Mucosa of rectum (tissue), 2 donors: Measurements from ENCODE around the gene TRAIP.

Experiments
- H3K27ac ChIP-seq, 2 donors: one replicate each; pipeline ENCODE4 v1.7.0; 2013; ENCODE audit warnings: inconsistent platforms in 2 of 2, low read depth in 2 of 2, low read length in 2 of 2
- H3K27me3 ChIP-seq, 2 donors: one replicate each; pipeline ENCODE4 v1.7.0; 2013; ENCODE audit warnings: low read length in 2 of 2; ENCODE audit not compliant: control insufficient read depth in 2 of 2, insufficient read depth in 2 of 2
- H3K36me3 ChIP-seq, 2 donors: one replicate each; pipeline ENCODE4 v1.7.0; 2013; ENCODE audit warnings: low read length in 2 of 2; ENCODE audit not compliant: control insufficient read depth in 2 of 2, insufficient read depth in 2 of 2
- H3K4me1 ChIP-seq, 2 donors: one replicate each; pipeline ENCODE4 v1.7.0; 2013; ENCODE audit warnings: low read length in 2 of 2, mild to moderate bottlenecking in 1 of 2; ENCODE audit not compliant: control insufficient read depth in 2 of 2, insufficient read depth in 2 of 2
- H3K4me3 ChIP-seq, 2 donors: one replicate each; pipeline ENCODE4 v1.7.0; 2013; ENCODE audit warnings: low read length in 2 of 2
- H3K9ac ChIP-seq, 2 donors: one replicate each; pipeline ENCODE4 v1.7.0; 2013; ENCODE audit warnings: low read length in 2 of 2, low read depth in 1 of 2, mild to moderate bottlenecking in 1 of 2
- H3K9me3 ChIP-seq, 2 donors: one replicate each; pipeline ENCODE4 v1.7.0; 2013; ENCODE audit warnings: low read length in 2 of 2; ENCODE audit not compliant: control insufficient read depth in 2 of 2
- donor health status: healthy.
- donor health status: Normal muscosa, but diverticular disease.

The TRAIP gene

GRCh38 chr3:49896345-49896744, 40.0 kb upstream of the TRAIP start:
- peaks cover 20 to 27% of the 10 kb centered on the region in 2 donors for H3K4me1 ChIP-seq
- no peak overlapping the region for H3K9ac ChIP-seq
- H3K4me3 ChIP-seq = no peak overlapping the region
- no peaks in the 10 kb centered on the region for H3K27me3 ChIP-seq
- no peak overlapping the region for H3K27ac ChIP-seq
- peaks cover 38 to 41% of the 10 kb centered on the region in 2 donors for H3K36me3 ChIP-seq
- H3K9me3 ChIP-seq = no peaks in the 10 kb centered on the region

- Histone ChIP-seq H3K4me1 (peaks cover 15 to 21% of the 10 kb centered on the region in 2 donors), H3K9me3 (no peaks in the 10 kb centered on the region), H3K9ac (no peak overlapping the region), H3K4me3 (no peak overlapping the region), H3K27ac (no peak overlapping the region), H3K27me3 (no peaks in the 10 kb centered on the region), H3K36me3 (peaks cover 43% of the 10 kb centered on the region in 2 donors)
Measured at GRCh38 chr3:49895791-49896190, 39.4 kb upstream of the TRAIP start.

- Histone ChIP-seq H3K27me3 (no peaks in the 10 kb centered on the region), H3K36me3 (peaks cover 13 to 15% of the 10 kb centered on the region in 2 donors), H3K27ac (no peak overlapping the region), H3K4me1 (no peaks in the 10 kb centered on the region), H3K9me3 (no peaks in the 10 kb centered on the region), H3K9ac (no peak overlapping the region), H3K4me3 (no peak overlapping the region)
Measured at GRCh38 chr3:49889296-49889695, 32.9 kb upstream of the TRAIP start.

GRCh38 chr3:49886922-49887265, 30.5 kb upstream of the TRAIP start:
- no peak overlapping the region for H3K4me3 ChIP-seq
- H3K27ac ChIP-seq = no peak overlapping the region
- H3K36me3 ChIP-seq = peaks cover 13 to 15% of the 10 kb centered on the region in 2 donors
- no peaks in the 10 kb centered on the region for H3K9me3 ChIP-seq
- no peaks in the 10 kb centered on the region for H3K27me3 ChIP-seq
- no peak overlapping the region for H3K9ac ChIP-seq
- H3K4me1 ChIP-seq = no peaks in the 10 kb centered on the region

- H3K4me3 ChIP-seq = no peak overlapping the region
- no peak overlapping the region for H3K9ac ChIP-seq
- no peak overlapping the region for H3K27ac ChIP-seq
- H3K36me3 ChIP-seq = peaks cover 0 to 3% of the 10 kb centered on the region in 2 donors
- no peaks in the 10 kb centered on the region for H3K9me3 ChIP-seq
- peaks cover 3 to 4% of the 10 kb centered on the region in 2 donors for H3K4me1 ChIP-seq
- no peaks in the 10 kb centered on the region for H3K27me3 ChIP-seq
Measured at GRCh38 chr3:49883998-49884397, 27.6 kb upstream of the TRAIP start.

- H3K4me1 ChIP-seq = peaks cover 3 to 4% of the 10 kb centered on the region in 2 donors
- H3K27ac ChIP-seq = no peak overlapping the region
- no peak overlapping the region for H3K4me3 ChIP-seq
- H3K9ac ChIP-seq = no peak overlapping the region
- peaks cover 0 to 3% of the 10 kb centered on the region in 2 donors for H3K36me3 ChIP-seq
- no peaks in the 10 kb centered on the region for H3K27me3 ChIP-seq
- no peaks in the 10 kb centered on the region for H3K9me3 ChIP-seq
Measured at GRCh38 chr3:49882166-49882565, 25.8 kb upstream of the TRAIP start.

GRCh38 chr3:49880581-49881315, 24.4 kb upstream of the TRAIP start:
- no peak overlapping the region for H3K9ac ChIP-seq
- H3K4me3 ChIP-seq = no peak overlapping the region
- peaks cover 3 to 4% of the 10 kb centered on the region in 2 donors for H3K4me1 ChIP-seq
- no peaks in the 10 kb centered on the region for H3K9me3 ChIP-seq
- no peaks in the 10 kb centered on the region for H3K36me3 ChIP-seq
- H3K27me3 ChIP-seq = no peaks in the 10 kb centered on the region
- H3K27ac ChIP-seq = no peak overlapping the region

- peaks cover 3 to 4% of the 10 kb centered on the region in 2 donors for H3K4me1 ChIP-seq
- H3K36me3 ChIP-seq = no peaks in the 10 kb centered on the region
- H3K27ac ChIP-seq = no peak overlapping the region
- no peak overlapping the region for H3K4me3 ChIP-seq
- no peaks in the 10 kb centered on the region for H3K9me3 ChIP-seq
- no peaks in the 10 kb centered on the region for H3K27me3 ChIP-seq
- no peak overlapping the region for H3K9ac ChIP-seq
Measured at GRCh38 chr3:49879721-49880120, 23.4 kb upstream of the TRAIP start.

- H3K9ac ChIP-seq = no peak overlapping the region
- H3K27me3 ChIP-seq = no peaks in the 10 kb centered on the region
- no peaks in the 10 kb centered on the region for H3K36me3 ChIP-seq
- peaks cover 8 to 9% of the 10 kb centered on the region in 2 donors for H3K4me1 ChIP-seq
- no peaks in the 10 kb centered on the region for H3K9me3 ChIP-seq
- no peak overlapping the region for H3K4me3 ChIP-seq
- no peak overlapping the region for H3K27ac ChIP-seq
Measured at GRCh38 chr3:49878686-49879085, 22.3 kb upstream of the TRAIP start.

GRCh38 chr3:49877716-49878115, 21.4 kb upstream of the TRAIP start:
- H3K9me3 ChIP-seq = no peaks in the 10 kb centered on the region
- H3K4me1 ChIP-seq = peaks cover 17% of the 10 kb centered on the region in 2 donors
- no peak overlapping the region for H3K27ac ChIP-seq
- H3K27me3 ChIP-seq = no peaks in the 10 kb centered on the region
- no peaks in the 10 kb centered on the region for H3K36me3 ChIP-seq
- H3K9ac ChIP-seq = no peak overlapping the region
- no peak overlapping the region for H3K4me3 ChIP-seq
